ENCODE results near the gene LAPTM4A.
"Not testable (repeated sequence)": the region's sequence is repeated elsewhere in the genome, so short reads cannot be mapped to it uniquely, and the experiment has no call there.

The LAPTM4A gene

DNA sequence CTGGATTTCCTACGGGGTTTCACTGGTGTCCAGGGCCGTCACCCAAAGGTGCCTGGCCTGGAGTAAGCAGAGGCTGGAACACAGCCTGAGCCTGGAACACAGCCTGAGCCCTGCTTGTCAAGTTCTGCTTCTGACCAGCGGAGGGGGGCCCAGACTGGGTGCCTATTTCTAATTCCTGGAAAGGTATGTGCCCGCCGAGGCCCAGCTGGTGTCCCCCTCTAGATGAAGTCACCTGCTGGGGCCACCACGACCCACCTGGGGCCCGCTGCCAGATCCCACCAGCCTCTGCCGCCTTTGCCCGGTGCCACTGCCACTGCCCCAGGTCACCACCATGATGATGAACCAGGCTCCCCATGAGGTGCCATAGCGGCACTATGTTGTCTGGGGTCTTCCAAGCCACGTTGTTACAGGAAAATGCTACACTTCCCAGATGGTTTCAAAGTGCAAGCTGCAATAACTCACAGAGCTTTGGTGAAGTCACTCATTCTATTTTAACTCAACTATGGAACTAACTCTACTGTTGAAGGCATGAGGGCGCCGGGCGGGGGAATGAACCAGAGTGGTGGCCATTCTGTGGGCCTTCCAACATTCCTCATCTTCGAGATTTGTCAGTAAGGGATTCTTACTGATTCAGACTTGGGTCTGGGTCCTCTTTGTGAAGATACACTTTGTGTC is 40.9 kb upstream of the LAPTM4A start:
- Histone ChIP-seq H3K79me2 (ENCODE audit: control insufficient read depth, insufficient read depth, low read length, unreplicated experiment) (no peaks in the 10 kb centered on the region), H3K4me1 (ENCODE audit: control insufficient read depth, insufficient read depth, low read length, unreplicated experiment) (peaks cover 45% of the 10 kb centered on the region), H3K27me3 (ENCODE audit: insufficient read depth, low read length) (no peaks in the 10 kb centered on the region), H2AFZ (ENCODE audit: low read length, unreplicated experiment) (no peak overlapping the region), H3K27ac (ENCODE audit: low read depth, low read length) (peak overlapping the region; percentile 97), H3K4me3 (ENCODE audit: low read depth, low read length) (no peak overlapping the region; the same call in 1 of the 2 replicates), H3K36me3 (ENCODE audit: insufficient read depth, low read length) (no peaks in the 10 kb centered on the region)

DNA sequence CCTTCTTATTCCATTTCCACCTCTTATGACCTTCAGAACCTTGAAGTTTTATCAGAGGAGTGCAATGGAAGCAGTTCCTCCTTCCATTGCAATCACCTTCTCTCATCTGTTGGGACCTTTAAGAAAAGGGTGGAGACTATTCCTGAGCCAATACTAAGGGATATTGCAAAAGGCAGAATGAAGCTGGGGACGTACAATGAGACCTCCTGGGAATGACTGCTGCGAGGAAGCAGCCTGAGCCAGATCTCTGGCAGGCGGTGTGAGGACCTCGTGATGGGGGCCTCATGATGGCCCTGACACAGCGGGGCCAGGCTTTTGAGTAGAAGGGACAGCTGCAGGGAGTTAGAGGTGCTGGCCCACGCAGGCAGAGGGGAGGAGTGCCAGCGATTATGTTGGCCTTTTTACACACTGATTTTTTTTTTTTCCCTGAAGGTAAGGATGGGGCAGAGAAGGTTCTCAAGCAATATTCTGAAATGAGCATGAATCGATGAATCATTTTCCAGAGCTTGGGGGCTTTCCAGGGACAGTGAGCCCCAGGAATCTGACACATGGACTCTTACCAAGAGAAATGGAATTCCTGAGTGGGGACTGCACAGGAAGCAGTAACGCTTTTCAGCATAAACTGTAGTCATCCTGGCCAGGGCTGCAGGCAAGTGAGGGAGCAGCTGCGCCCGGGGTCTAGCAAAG is 40.0 kb upstream of the LAPTM4A start:
- H3K4me3 ChIP-seq (ENCODE audit: low read depth, low read length) = peak overlapping the region; percentile 69

DNA sequence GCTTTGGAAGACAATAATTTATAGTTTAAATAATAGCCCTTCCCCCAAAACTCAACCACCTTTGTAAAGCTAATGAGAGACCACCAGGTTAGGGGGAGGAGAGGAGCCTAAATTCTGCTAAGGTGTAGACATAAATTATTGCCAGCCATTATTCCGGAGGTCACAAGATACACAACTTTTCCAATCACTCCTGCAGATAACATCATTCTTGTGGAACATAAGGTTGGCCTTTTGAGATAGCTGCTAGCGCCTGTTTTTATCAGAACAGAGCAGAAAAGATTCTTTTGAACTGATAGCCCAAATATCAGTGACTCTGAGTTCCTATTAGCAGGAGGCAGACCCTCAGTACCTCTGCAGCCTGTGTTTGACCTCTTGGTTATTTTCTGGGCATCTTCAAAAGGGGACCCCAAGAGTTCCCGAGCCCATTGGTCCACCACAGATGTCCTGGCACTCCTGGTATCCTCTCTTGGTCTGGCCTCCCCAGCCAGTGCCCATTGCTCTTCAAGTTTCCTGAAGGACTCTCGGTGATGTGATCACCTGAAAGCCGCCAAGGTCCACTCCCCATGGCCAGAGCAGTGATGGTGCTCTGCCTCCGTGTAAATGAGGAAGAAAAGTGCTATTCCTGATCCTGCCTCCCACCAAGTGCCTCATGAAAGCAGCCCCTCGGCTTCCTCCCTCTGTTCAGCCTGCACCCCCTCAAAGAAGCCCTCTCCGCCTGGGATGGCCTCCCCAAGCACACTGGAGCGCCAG is 38.5 kb upstream of the LAPTM4A start:
- no peak overlapping the region for H3K27ac ChIP-seq (ENCODE audit: low read depth, low read length)
- peaks cover 41% of the 10 kb centered on the region for H3K4me1 ChIP-seq (ENCODE audit: control insufficient read depth, insufficient read depth, low read length, unreplicated experiment)
- H2AFZ ChIP-seq (ENCODE audit: low read length, unreplicated experiment) = no peak overlapping the region
- H3K79me2 ChIP-seq (ENCODE audit: control insufficient read depth, insufficient read depth, low read length, unreplicated experiment) = no peaks in the 10 kb centered on the region
- H3K27me3 ChIP-seq (ENCODE audit: insufficient read depth, low read length) = no peaks in the 10 kb centered on the region
- no peak overlapping the region for H3K4me3 ChIP-seq (ENCODE audit: low read depth, low read length)
- no peaks in the 10 kb centered on the region for H3K36me3 ChIP-seq (ENCODE audit: insufficient read depth, low read length)

More for the DNA sequence above, 40.0 kb upstream of the LAPTM4A start:
- Histone ChIP-seq H2AFZ (ENCODE audit: low read length, unreplicated experiment) (peak overlapping the region; percentile 76), H3K27me3 (ENCODE audit: insufficient read depth, low read length) (no peaks in the 10 kb centered on the region), H3K27ac (ENCODE audit: low read depth, low read length) (peak overlapping the region; percentile 97), H3K79me2 (ENCODE audit: control insufficient read depth, insufficient read depth, low read length, unreplicated experiment) (no peaks in the 10 kb centered on the region), H3K36me3 (ENCODE audit: insufficient read depth, low read length) (no peaks in the 10 kb centered on the region), H3K4me1 (ENCODE audit: control insufficient read depth, insufficient read depth, low read length, unreplicated experiment) (peaks cover 45% of the 10 kb centered on the region)

DNA sequence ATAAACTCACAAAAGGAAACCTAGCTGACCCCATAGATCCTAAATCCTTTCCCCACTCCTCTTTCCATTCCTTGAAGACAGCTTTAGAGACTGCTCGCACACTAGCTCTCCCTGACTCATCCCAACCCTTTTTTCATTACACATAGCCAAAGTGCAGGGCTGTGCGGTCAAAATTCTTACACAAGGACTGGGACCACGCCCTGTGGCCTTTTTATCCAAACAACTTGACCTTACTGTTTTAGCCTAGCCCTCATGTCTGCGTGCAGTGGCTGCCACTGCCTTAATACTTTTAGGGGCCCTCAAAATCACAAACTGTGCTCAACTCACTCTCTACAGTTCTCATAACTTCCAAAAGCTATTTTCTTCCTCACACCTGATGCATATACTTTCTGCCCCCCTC is 34.5 kb upstream of the LAPTM4A start:
- H3K27me3 ChIP-seq (ENCODE audit: insufficient read depth, low read length); H3K4me1 ChIP-seq (ENCODE audit: control insufficient read depth, insufficient read depth, low read length, unreplicated experiment); H3K36me3 ChIP-seq (ENCODE audit: insufficient read depth, low read length); H3K27ac ChIP-seq (ENCODE audit: low read depth, low read length); H3K79me2 ChIP-seq (ENCODE audit: control insufficient read depth, insufficient read depth, low read length, unreplicated experiment); H2AFZ ChIP-seq (ENCODE audit: low read length, unreplicated experiment); H3K4me3 ChIP-seq (ENCODE audit: low read depth, low read length): not testable (repeated sequence)

DNA sequence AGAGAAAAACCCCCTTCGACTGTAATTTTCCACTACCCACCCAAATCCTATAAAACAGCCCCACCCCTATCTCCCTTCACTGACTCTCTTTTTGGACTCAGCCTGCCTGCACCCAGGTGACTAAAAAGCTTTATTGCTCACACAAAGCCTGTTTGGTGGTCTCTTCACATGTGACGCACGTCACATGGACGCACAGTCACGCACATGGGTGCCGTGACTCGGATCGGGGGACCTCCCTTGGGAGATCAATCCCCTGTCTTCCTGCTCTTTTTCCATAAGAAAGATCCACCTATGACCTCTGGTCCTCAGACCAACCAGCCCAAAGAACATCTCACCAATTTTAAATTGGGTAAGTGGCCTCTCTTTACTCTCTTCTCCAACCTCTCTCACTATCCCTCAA is 31.4 kb upstream of the LAPTM4A start:
- not testable (repeated sequence) for H3K36me3 ChIP-seq (ENCODE audit: insufficient read depth, low read length); H3K4me1 ChIP-seq (ENCODE audit: control insufficient read depth, insufficient read depth, low read length, unreplicated experiment); H3K4me3 ChIP-seq (ENCODE audit: low read depth, low read length); H3K27ac ChIP-seq (ENCODE audit: low read depth, low read length); H2AFZ ChIP-seq (ENCODE audit: low read length, unreplicated experiment); H3K79me2 ChIP-seq (ENCODE audit: control insufficient read depth, insufficient read depth, low read length, unreplicated experiment); H3K27me3 ChIP-seq (ENCODE audit: insufficient read depth, low read length)

DNA sequence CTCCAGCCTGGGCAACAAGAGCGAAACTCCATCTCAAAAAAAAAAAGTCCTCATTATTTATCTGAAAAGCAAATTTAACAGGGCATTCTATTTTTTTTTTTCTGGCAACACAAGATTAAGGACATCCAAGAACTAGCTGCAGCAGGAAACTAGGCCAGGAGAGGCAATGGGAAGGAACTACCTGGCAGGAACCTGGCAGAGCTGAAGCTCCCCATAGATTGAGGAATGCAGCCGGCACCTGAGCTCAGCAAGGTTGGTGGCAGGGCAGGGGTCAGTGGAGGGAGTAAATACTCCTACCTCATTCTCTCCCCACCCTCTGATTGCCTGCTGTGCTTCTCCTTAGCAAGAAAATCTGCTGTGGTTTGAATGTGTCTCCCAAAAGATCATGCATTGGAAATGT is 30.4 kb upstream of the LAPTM4A start:
- H3K27ac ChIP-seq (ENCODE audit: low read depth, low read length) = no peak overlapping the region
- H2AFZ ChIP-seq (ENCODE audit: low read length, unreplicated experiment) = no peak overlapping the region
- H3K4me1 ChIP-seq (ENCODE audit: control insufficient read depth, insufficient read depth, low read length, unreplicated experiment) = no peaks in the 10 kb centered on the region
- no peaks in the 10 kb centered on the region for H3K79me2 ChIP-seq (ENCODE audit: control insufficient read depth, insufficient read depth, low read length, unreplicated experiment)
- H3K36me3 ChIP-seq (ENCODE audit: insufficient read depth, low read length) = no peaks in the 10 kb centered on the region
- no peaks in the 10 kb centered on the region for H3K27me3 ChIP-seq (ENCODE audit: insufficient read depth, low read length)
- H3K4me3 ChIP-seq (ENCODE audit: low read depth, low read length) = no peak overlapping the region

DNA sequence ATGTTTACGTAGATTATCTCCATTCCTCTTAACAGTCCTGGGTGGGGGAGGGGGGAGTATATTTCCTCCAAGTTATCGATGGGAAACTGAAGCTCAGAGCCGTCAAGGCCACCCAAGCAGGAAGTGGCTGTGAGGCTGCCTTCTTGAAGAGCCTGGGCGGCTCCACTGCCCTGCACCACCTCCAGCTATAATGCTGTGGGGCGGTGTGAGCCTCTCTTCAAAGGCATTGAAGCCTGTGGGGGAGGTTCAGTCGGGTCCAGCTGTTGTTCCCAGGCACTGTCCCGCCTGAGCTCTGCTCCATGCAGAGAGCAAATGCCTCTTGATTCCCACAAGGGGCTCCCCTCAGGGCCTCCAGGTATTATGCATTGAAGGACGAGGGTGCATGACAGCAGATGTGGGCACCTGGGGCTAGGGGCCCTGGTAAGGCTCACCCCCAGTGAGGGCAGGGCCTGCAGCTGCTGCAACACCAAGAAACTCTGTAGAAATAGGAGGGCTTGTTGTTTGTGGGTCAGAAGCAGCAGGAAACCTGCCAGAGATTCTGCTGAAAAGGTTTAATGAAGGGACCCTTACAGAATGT is 29.5 kb upstream of the LAPTM4A start:
- Histone ChIP-seq H3K4me1 (ENCODE audit: control insufficient read depth, insufficient read depth, low read length, unreplicated experiment) (no peaks in the 10 kb centered on the region), H3K79me2 (ENCODE audit: control insufficient read depth, insufficient read depth, low read length, unreplicated experiment) (no peaks in the 10 kb centered on the region), H3K27me3 (ENCODE audit: insufficient read depth, low read length) (no peaks in the 10 kb centered on the region), H2AFZ (ENCODE audit: low read length, unreplicated experiment) (no peak overlapping the region), H3K27ac (ENCODE audit: low read depth, low read length) (no peak overlapping the region), H3K4me3 (ENCODE audit: low read depth, low read length) (no peak overlapping the region), H3K36me3 (ENCODE audit: insufficient read depth, low read length) (no peaks in the 10 kb centered on the region)

DNA sequence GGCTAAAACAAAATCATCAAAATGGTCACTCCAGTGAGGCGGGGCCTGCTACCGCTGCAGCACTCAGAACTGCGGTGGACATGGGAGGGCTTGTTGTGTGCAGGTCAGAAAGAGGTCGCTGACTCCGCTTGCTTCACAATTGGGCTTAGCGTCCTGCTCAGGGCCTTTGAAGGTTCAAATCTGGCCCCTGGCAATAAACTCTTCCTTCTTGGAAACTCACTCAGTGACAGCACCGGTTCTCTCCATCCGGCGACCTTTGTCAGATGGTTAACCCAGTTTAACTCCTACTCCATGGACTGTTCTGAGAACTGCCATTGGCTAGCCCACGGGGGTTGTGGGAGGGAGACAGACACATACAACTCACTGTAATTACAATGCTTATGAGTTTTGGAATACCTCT is 29.0 kb upstream of the LAPTM4A start:
- H2AFZ ChIP-seq (ENCODE audit: low read length, unreplicated experiment) = no peak overlapping the region
- H3K4me3 ChIP-seq (ENCODE audit: low read depth, low read length) = no peak overlapping the region
- H3K79me2 ChIP-seq (ENCODE audit: control insufficient read depth, insufficient read depth, low read length, unreplicated experiment) = no peaks in the 10 kb centered on the region
- no peaks in the 10 kb centered on the region for H3K36me3 ChIP-seq (ENCODE audit: insufficient read depth, low read length)
- no peaks in the 10 kb centered on the region for H3K4me1 ChIP-seq (ENCODE audit: control insufficient read depth, insufficient read depth, low read length, unreplicated experiment)
- H3K27ac ChIP-seq (ENCODE audit: low read depth, low read length) = no peak overlapping the region
- no peaks in the 10 kb centered on the region for H3K27me3 ChIP-seq (ENCODE audit: insufficient read depth, low read length)

DNA sequence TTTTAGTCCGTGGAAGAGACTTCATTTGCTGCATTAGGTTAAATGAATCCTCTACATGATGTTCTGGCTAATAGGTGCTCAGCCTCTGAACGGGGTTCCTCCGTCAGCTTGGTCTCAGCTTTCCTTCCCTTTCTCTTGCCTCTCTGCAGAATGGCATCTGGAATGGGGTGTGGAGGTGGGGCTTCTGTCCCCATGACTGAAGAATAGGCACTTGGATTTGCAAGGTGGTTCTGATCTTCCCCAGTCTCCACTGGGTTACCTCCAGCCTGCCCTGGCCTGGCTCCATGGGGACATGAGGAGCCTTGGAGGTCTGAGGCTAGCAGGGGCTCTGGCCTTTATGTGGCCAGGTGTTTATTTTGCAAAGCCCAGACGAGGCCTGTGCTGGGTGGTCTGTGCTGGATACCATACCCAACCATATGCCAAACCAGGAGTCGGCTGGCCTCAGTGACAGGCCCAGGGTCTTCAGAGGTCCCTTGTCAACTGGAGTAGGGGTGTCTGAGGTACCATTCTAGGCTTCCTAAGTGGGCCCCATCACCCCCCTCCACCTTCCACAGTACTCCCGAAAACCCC is 28.2 kb upstream of the LAPTM4A start:
- Histone ChIP-seq H2AFZ (ENCODE audit: low read length, unreplicated experiment) (no peak overlapping the region), H3K27ac (ENCODE audit: low read depth, low read length) (no peak overlapping the region), H3K79me2 (ENCODE audit: control insufficient read depth, insufficient read depth, low read length, unreplicated experiment) (no peaks in the 10 kb centered on the region), H3K4me3 (ENCODE audit: low read depth, low read length) (no peak overlapping the region), H3K27me3 (ENCODE audit: insufficient read depth, low read length) (no peaks in the 10 kb centered on the region), H3K36me3 (ENCODE audit: insufficient read depth, low read length) (no peaks in the 10 kb centered on the region), H3K4me1 (ENCODE audit: control insufficient read depth, insufficient read depth, low read length, unreplicated experiment) (no peaks in the 10 kb centered on the region)

DNA sequence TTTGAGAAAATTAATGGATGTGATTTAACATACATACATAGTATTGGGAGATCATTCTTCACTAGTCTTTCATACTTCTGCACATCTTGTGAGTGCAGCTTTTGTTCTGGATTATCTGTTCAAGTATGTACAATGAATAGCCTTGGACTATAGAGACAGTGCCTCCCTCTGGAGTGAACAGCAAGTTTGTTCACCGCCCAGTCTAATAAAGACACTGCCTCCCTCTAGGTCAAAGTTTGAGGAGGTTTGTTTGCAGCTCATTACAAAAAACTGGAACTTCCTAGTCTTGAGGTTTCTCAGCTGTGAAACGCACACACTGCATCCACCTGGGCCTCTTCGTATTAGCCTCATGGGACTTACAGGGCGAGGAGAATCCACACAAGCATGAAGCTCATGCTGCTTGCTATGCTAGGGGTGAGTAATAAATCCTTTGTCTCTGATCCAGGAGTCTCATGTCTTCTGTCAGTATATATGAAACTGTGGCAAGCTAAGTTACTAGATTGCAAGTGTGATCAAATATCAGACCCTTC is 26.0 kb upstream of the LAPTM4A start:
- Histone ChIP-seq H2AFZ (ENCODE audit: low read length, unreplicated experiment) (no peak overlapping the region), H3K27me3 (ENCODE audit: insufficient read depth, low read length) (no peaks in the 10 kb centered on the region), H3K79me2 (ENCODE audit: control insufficient read depth, insufficient read depth, low read length, unreplicated experiment) (no peaks in the 10 kb centered on the region), H3K36me3 (ENCODE audit: insufficient read depth, low read length) (no peaks in the 10 kb centered on the region), H3K27ac (ENCODE audit: low read depth, low read length) (no peak overlapping the region), H3K4me1 (ENCODE audit: control insufficient read depth, insufficient read depth, low read length, unreplicated experiment) (peaks cover 2% of the 10 kb centered on the region), H3K4me3 (ENCODE audit: low read depth, low read length) (no peak overlapping the region)

Measured in ACC112 (cell line).